Endothelial cell of umbilical vein (primary cell): ENCODE data around the gene OCEL1. TPM values are rescaled to one million over a fixed set of nuclear protein-coding genes. Genes with fewer than 3 reads are reported as not detected.

Source experiments
- BruUV-seq: library from RNA; stranded (reverse); fragments of 400-500 nt; replicated peaks from 2 replicates; lab custom pipeline; 2021; lab: Mats Ljungman, UMichigan
- CTCF ChIA-PET: fragments of 300-600, 350-600 bp; sonication (Branson Sonifier 250); formaldehyde crosslinking; loops from one replicate; lab custom pipeline; 2021; ENCODE audit warnings: antibody characterized with exemption, inconsistent platforms; lab: Charles Lee
- POLR2A ChIA-PET: fragments of 300-600, 350-600 bp; sonication (Branson Sonifier 250); formaldehyde crosslinking; loops from one replicate; lab custom pipeline; 2021; ENCODE audit warnings: antibody characterized with exemption, inconsistent platforms; lab: Charles Lee
- DNase-seq: peaks from one replicate; pipeline ENCODE4 v3.0.0-alpha.2; 2011; ENCODE audit warnings: low read depth, low spot score
- FAIRE-seq: peaks from 2 replicates; lab custom pipeline; 2011; peaks lifted over from hg19 to GRCh38; lab: Jason Lieb, UNC
- H2AFZ ChIP-seq: 2 replicates; pipeline ENCODE4 v1.6.0; 2012; ENCODE audit warnings: low read depth, low read length, control low read depth, inconsistent platforms
- H3K27ac ChIP-seq: 2 replicates; pipeline ENCODE4 v1.5.1; 2011; ENCODE audit warnings: low read depth, mild to moderate bottlenecking, control low read depth, low read length, moderate library complexity; ENCODE audit not compliant: insufficient read depth
- H3K27me3 ChIP-seq, 2 experiments: 2 replicates each; pipeline versions ENCODE4 v1.6.0 to v1.6.1; 2011; ENCODE audit warnings: low read length in 2 of 2, mixed read lengths in 1 of 2; ENCODE audit not compliant: control insufficient read depth in 2 of 2, insufficient read depth in 2 of 2
- H3K36me3 ChIP-seq, 2 experiments: 2 replicates in 1 of 2; 3 replicates in 1 of 2; pipeline ENCODE4 v1.5.1; 2011; ENCODE audit warnings: low read length in 2 of 2, mild to moderate bottlenecking in 1 of 2, moderate library complexity in 1 of 2; ENCODE audit not compliant: control insufficient read depth in 2 of 2, insufficient read depth in 2 of 2; ENCODE audit errors: extremely low read depth in 1 of 2
- H3K4me1 ChIP-seq: 3 replicates; pipeline ENCODE4 v1.5.1; 2011; ENCODE audit warnings: mild to moderate bottlenecking, low read length; ENCODE audit not compliant: control insufficient read depth, insufficient read depth; ENCODE audit errors: extremely low read depth
- H3K4me2 ChIP-seq: 2 replicates; pipeline ENCODE4 v1.6.1; 2011; ENCODE audit warnings: low read length, control low read depth, mixed read lengths; ENCODE audit not compliant: insufficient read depth
- H3K4me3 ChIP-seq, 3 experiments: fragments of 200-600 bp in 1 of 3; sonication (generic), shearing (Covaris generic) in 1 of 3; replicated peaks in 1 of 3; 2 replicates each; pipeline ENCODE4 v1.5.1; 2011 to 2016; ENCODE audit warnings: control low read depth in 3 of 3, low read length in 3 of 3, mild to moderate bottlenecking in 2 of 3, inconsistent platforms in 1 of 3, low read depth in 1 of 3, moderate library complexity in 1 of 3; ENCODE audit not compliant: insufficient read depth in 1 of 3
- H3K79me2 ChIP-seq: 2 replicates; pipeline ENCODE4 v1.6.0; 2012; ENCODE audit warnings: low read length, inconsistent platforms; ENCODE audit not compliant: control insufficient read depth, insufficient read depth
- H3K9ac ChIP-seq: replicated peaks from 2 replicates; pipeline ENCODE3; 2011; ENCODE audit warnings: low read length, control low read depth; ENCODE audit not compliant: insufficient read depth; ENCODE audit errors: extremely low read depth
- H3K9me1 ChIP-seq: replicated peaks from 3 replicates; pipeline ENCODE4 v1.6.0; 2011; ENCODE audit warnings: mild to moderate bottlenecking, low read length; ENCODE audit not compliant: control insufficient read depth, insufficient read depth; ENCODE audit errors: extremely low read depth
- H3K9me3 ChIP-seq: replicated peaks from 2 replicates; pipeline ENCODE4 v1.5.1; 2012; ENCODE audit warnings: low read length, inconsistent platforms; ENCODE audit not compliant: control insufficient read depth, insufficient read depth
- H4K20me1 ChIP-seq: replicated peaks from 2 replicates; pipeline ENCODE3; 2011; ENCODE audit warnings: mild to moderate bottlenecking, low read length; ENCODE audit not compliant: control insufficient read depth, insufficient read depth; ENCODE audit errors: extremely low read depth
- CTCF ChIP-seq, 2 donors: IDR thresholded peaks; 1 replicate in 1 of 2; 2 replicates in 1 of 2; pipeline ENCODE4 v1.5.1; 2011; ENCODE audit warnings: low read length in 2 of 2, mild to moderate bottlenecking in 2 of 2, moderate library complexity in 2 of 2, control low read depth in 1 of 2, inconsistent platforms in 1 of 2, low read depth in 1 of 2; ENCODE audit not compliant: insufficient read depth in 1 of 2; ENCODE audit errors: extremely low read depth in 1 of 2
- EZH2 ChIP-seq: IDR thresholded peaks from 2 replicates; pipeline ENCODE4 v1.6.1; 2012; ENCODE audit warnings: borderline replicate concordance, low read depth, mild to moderate bottlenecking, moderate library complexity, low read length, inconsistent platforms; ENCODE audit not compliant: severe bottlenecking
- FOS ChIP-seq: IDR thresholded peaks from 2 replicates; pipeline ENCODE4 v1.6.1; 2011; ENCODE audit warnings: mild to moderate bottlenecking, low read length, moderate library complexity, borderline replicate concordance; ENCODE audit not compliant: insufficient read depth
- GATA2 ChIP-seq: IDR thresholded peaks from 2 replicates; pipeline ENCODE4 v1.7.0; 2011; ENCODE audit warnings: low read depth, mild to moderate bottlenecking, moderate library complexity, mixed read lengths, low read length; ENCODE audit not compliant: insufficient read length, insufficient read depth
- JUN ChIP-seq: IDR thresholded peaks from 2 replicates; pipeline ENCODE4 v1.6.1; 2011; ENCODE audit warnings: borderline replicate concordance, low read depth; ENCODE audit not compliant: insufficient read length, insufficient read depth
- MYC ChIP-seq: IDR thresholded peaks from one replicate; pipeline ENCODE4 v1.6.1; 2011; ENCODE audit warnings: mild to moderate bottlenecking, low read depth, low read length
- POLR2A ChIP-seq: IDR thresholded peaks from 2 replicates; pipeline ENCODE4 v1.6.1; 2012; ENCODE audit warnings: low read depth, mild to moderate bottlenecking, control low read depth, low read length
- POLR2AphosphoS5 ChIP-seq: IDR thresholded peaks from 2 replicates; pipeline ENCODE4 v1.6.1; 2012; ENCODE audit warnings: low read depth, mild to moderate bottlenecking, control low read depth, low read length, moderate library complexity; ENCODE audit not compliant: insufficient read depth
- dilution Hi-C: fragments of 300-500 bp; cut with MboI; formaldehyde crosslinking; loops from one replicate; pipeline ENCODE4 v1.15.0; 2019; ENCODE audit warnings: low sequenced_read_pairs; ENCODE audit not compliant: extremely low pct_ligation_motif_present
- intact Hi-C: fragments of 100-400 bp; cut with micrococcal nuclease; formaldehyde crosslinking; loops from one replicate; pipeline ENCODE4 v1.10.0; 2022
- polyA plus RNA-seq, 4 experiments: library from polyadenylated mRNA; depleted of rRNA in 3 of 4; stranded (reverse) in 3 of 4; unstranded in 1 of 4; fragments of >200 nt; gene quantifications; 2 replicates each; pipeline versions ENCODE4 v1.2.1 to v1.2.3, GENCODE V29; 2011 to 2012; ENCODE audit warnings: missing spikeins in 1 of 4
- total RNA-seq: library from RNA; stranded (reverse); gene quantifications from 2 replicates; pipeline ENCODE4 v1.2.3, GENCODE V29; 2021
- TF ChIP-seq, protein P1 (sequence below): IDR thresholded peaks from 2 replicates; pipeline ENCODE4 v1.6.1; 2011; ENCODE audit not compliant: insufficient read depth, insufficient read length

OCEL1 gene
- total and polyA plus RNA-seq, 2 donors (not counting 3 experiments of a cell fraction or from before 2014, with no cell fraction given), result 7.4 to 13.0 TPM

DNA sequence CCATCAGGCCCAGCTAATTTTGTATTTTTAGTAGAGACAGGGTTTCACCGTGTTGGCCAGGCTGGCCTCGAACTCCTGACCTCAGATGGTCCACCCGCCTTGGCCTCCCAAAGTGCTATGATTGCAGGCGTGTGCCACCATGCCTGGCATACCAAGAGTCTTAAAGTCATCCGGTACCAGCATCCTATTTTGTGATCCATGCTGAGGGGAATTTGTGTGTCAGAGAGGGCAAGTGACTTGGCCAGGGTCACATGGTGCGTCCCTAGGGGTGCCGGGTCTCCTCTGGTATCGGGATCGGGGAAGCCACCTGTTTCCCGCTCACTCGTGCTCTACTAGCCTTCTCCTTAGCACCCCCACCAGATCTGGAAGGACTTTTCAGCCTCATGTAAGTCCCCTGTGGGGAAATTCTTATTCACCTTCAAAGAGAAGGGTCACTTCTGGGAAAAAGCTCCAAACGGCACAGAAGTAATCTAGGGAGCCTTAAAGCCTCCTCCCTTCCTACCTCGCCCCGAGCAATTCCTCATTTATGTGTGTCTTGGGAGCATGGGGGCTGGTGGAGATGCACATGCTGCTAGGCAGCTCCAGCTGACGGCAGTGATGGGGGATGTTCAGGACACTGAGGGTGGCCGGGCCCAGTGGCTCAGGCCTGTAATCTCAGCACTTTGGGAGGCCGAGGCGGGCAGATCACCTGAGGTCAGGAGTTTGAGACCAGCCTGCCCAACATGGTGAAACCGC is 49.6 kb downstream of the OCEL1 start:
- no peaks in the 10 kb centered on the region for H3K9me1 ChIP-seq
- no TSS peak for BruUV-seq
- H3K27ac ChIP-seq, result no peak overlapping the region
- FAIRE-seq, result no peak
- no peak overlapping the region for H3K9ac ChIP-seq
- no peaks in the 10 kb centered on the region for H4K20me1 ChIP-seq
- no peak overlapping the region for H3K4me3 ChIP-seq
- no peak for DNase-seq
- POLR2A ChIA-PET, result no interaction called here
- H3K9me3 ChIP-seq, result no peaks in the 10 kb centered on the region
- no peaks in the 10 kb centered on the region for H3K4me1 ChIP-seq
- H2AFZ ChIP-seq, result no peak overlapping the region
- TF ChIP-seq JUN (no peak), POLR2AphosphoS5 (no peak), FOS (no peak), POLR2A (no peak), EZH2 (no peak), GATA2 (no peak), CTCF (IDR thresholded peaks at IDR 0.05; ENCODE audit: extremely low read depth in 1 of 2, insufficient read depth in 1 of 2, low read depth in 1 of 2, low read length in 2 of 2) (no peak), MYC (no peak)
- TF ChIP-seq, protein P1, sequence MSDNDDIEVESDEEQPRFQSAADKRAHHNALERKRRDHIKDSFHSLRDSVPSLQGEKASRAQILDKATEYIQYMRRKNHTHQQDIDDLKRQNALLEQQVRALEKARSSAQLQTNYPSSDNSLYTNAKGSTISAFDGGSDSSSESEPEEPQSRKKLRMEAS, result no peak
- no peak overlapping the region for H3K4me2 ChIP-seq
- peaks cover 10 to 33% of the 10 kb centered on the region in 2 experiments for H3K36me3 ChIP-seq
- H3K79me2 ChIP-seq, result no peaks in the 10 kb centered on the region
- dilution Hi-C loops, result no loop called here
- H3K27me3 ChIP-seq, result no peaks in the 10 kb centered on the region
- CTCF ChIA-PET, result no interaction called here
- intact Hi-C loops, result no loop called here

Other genes starting within 250 kb of the OCEL1 start
- 2.2 and 2.9 TPM in 2 replicates for gene CPAMD8, start 199.4 kb upstream of the OCEL1 start, total RNA-seq
- gene CPAMD8, start 199.4 kb upstream of the OCEL1 start, polyA plus RNA-seq, result 3.9 and 5.3 TPM in 2 replicates
- 23.4 and 30.3 TPM in 2 replicates for gene HAUS8, start 150.8 kb upstream of the OCEL1 start, total RNA-seq
- 9.0 and 9.6 TPM in 2 replicates for gene HAUS8, start 150.8 kb upstream of the OCEL1 start, polyA plus RNA-seq
- gene MYO9B, start 150.4 kb upstream of the OCEL1 start, total RNA-seq, result 119 and 124 TPM in 2 replicates
- 64.4 and 69.8 TPM in 2 replicates for gene MYO9B, start 150.4 kb upstream of the OCEL1 start, polyA plus RNA-seq
- gene USE1, start 10.9 kb upstream of the OCEL1 start, total RNA-seq, result 21.2 and 21.3 TPM in 2 replicates
- gene USE1, start 10.9 kb upstream of the OCEL1 start, polyA plus RNA-seq, result 27.6 and 29.8 TPM in 2 replicates
- 36.1 and 39.2 TPM in 2 replicates for gene NR2F6, start 19.7 kb downstream of the OCEL1 start, total RNA-seq
- 38.9 and 53.7 TPM in 2 replicates for gene NR2F6, start 19.7 kb downstream of the OCEL1 start, polyA plus RNA-seq
- 14.8 and 19.4 TPM in 2 replicates for gene USHBP1, start 38.5 kb downstream of the OCEL1 start, total RNA-seq
- gene USHBP1, start 38.5 kb downstream of the OCEL1 start, polyA plus RNA-seq, result 16.2 and 20.4 TPM in 2 replicates
- gene BABAM1, start 41.2 kb downstream of the OCEL1 start, total RNA-seq, result 110 and 118 TPM in 2 replicates
- gene BABAM1, start 41.2 kb downstream of the OCEL1 start, polyA plus RNA-seq, result 129 and 140 TPM in 2 replicates
- gene ANKLE1, start 55.7 kb downstream of the OCEL1 start, total RNA-seq, result 3.1 and 5.2 TPM in 2 replicates
- 1.9 and 2.8 TPM in 2 replicates for gene ANKLE1, start 55.7 kb downstream of the OCEL1 start, polyA plus RNA-seq
- 5.9 and 6.8 TPM in 2 replicates for gene ABHD8, start 77.2 kb downstream of the OCEL1 start, total RNA-seq
- gene ABHD8, start 77.2 kb downstream of the OCEL1 start, polyA plus RNA-seq, result 8.7 and 12.7 TPM in 2 replicates
- gene MRPL34, start 79.6 kb downstream of the OCEL1 start, total RNA-seq, result 55.7 and 61.6 TPM in 2 replicates
- gene MRPL34, start 79.6 kb downstream of the OCEL1 start, polyA plus RNA-seq, result 45.5 and 50.1 TPM in 2 replicates
- 64.7 and 81.1 TPM in 2 replicates for gene DDA1, start 83.3 kb downstream of the OCEL1 start, total RNA-seq
- 52.9 and 60.5 TPM in 2 replicates for gene DDA1, start 83.3 kb downstream of the OCEL1 start, polyA plus RNA-seq
- gene ANO8, start 108.6 kb downstream of the OCEL1 start, total RNA-seq, result 6.8 and 7.5 TPM in 2 replicates
- gene ANO8, start 108.6 kb downstream of the OCEL1 start, polyA plus RNA-seq, result 3.5 and 3.8 TPM in 2 replicates
- 28.1 and 34.7 TPM in 2 replicates for gene GTPBP3, start 111.3 kb downstream of the OCEL1 start, total RNA-seq
- 12.7 and 15.4 TPM in 2 replicates for gene GTPBP3, start 111.3 kb downstream of the OCEL1 start, polyA plus RNA-seq
- gene PLVAP, start 151.1 kb downstream of the OCEL1 start, total RNA-seq, result 5.7 and 11.1 TPM in 2 replicates
- gene PLVAP, start 151.1 kb downstream of the OCEL1 start, polyA plus RNA-seq, result 16.9 and 19.9 TPM in 2 replicates
- gene CCDC194, start 168.0 kb downstream of the OCEL1 start, total RNA-seq, result not detected in 2 replicates
- 0.11 and 0.12 TPM in 2 replicates for gene CCDC194, start 168.0 kb downstream of the OCEL1 start, polyA plus RNA-seq
- gene BST2, start 179.4 kb downstream of the OCEL1 start, total RNA-seq, result 20.7 and 21.2 TPM in 2 replicates
- gene BST2, start 179.4 kb downstream of the OCEL1 start, polyA plus RNA-seq, result 145 and 146 TPM in 2 replicates
- 58.1 and 63.3 TPM in 2 replicates for gene MVB12A, start 193.8 kb downstream of the OCEL1 start, total RNA-seq
- 88.8 and 109 TPM in 2 replicates for gene MVB12A, start 193.8 kb downstream of the OCEL1 start, polyA plus RNA-seq
- not detected in 2 replicates for gene TMEM221, start 222.4 kb downstream of the OCEL1 start, total RNA-seq
- 0.06 and 0.08 TPM in 2 replicates for gene TMEM221, start 222.4 kb downstream of the OCEL1 start, polyA plus RNA-seq
- not detected in 2 replicates for gene NXNL1, start 234.7 kb downstream of the OCEL1 start, total RNA-seq
- gene NXNL1, start 234.7 kb downstream of the OCEL1 start, polyA plus RNA-seq, result not detected in 2 replicates
- 13.5 and 14.9 TPM in 2 replicates for gene SLC27A1, start 244.3 kb downstream of the OCEL1 start, total RNA-seq
- gene SLC27A1, start 244.3 kb downstream of the OCEL1 start, polyA plus RNA-seq, result 10.4 and 11.9 TPM in 2 replicates